Liver (tissue), 9 donors: ENCODE results near the gene AGPAT4. TPM values are rescaled to one million over a fixed set of nuclear protein-coding genes. Genes with fewer than 3 reads are reported as not detected.

Source experiments
- DNase-seq: peaks from one replicate; pipeline ENCODE4 v3.0.0-alpha.2; 2017; ENCODE audit warnings: low spot score
- H3K27ac ChIP-seq, 2 donors: one replicate each; pipeline ENCODE4 v1.7.0; 2013; ENCODE audit warnings: inconsistent platforms in 2 of 2, low read length in 2 of 2, control low read depth in 1 of 2, low read depth in 1 of 2, mild to moderate bottlenecking in 1 of 2
- H3K27me3 ChIP-seq, 4 donors: one replicate each; pipeline versions ENCODE4 v1.6.1 to v1.7.0; 2013; ENCODE audit warnings: low read length in 3 of 4, inconsistent platforms in 1 of 4, mild to moderate bottlenecking in 1 of 4, moderate library complexity in 1 of 4; ENCODE audit not compliant: control insufficient read depth in 4 of 4, insufficient read depth in 4 of 4
- H3K36me3 ChIP-seq, 4 donors: one replicate each; pipeline versions ENCODE4 v1.6.1 to v1.7.0; 2013; ENCODE audit warnings: low read length in 3 of 4, mild to moderate bottlenecking in 3 of 4, low read depth in 1 of 4, moderate library complexity in 1 of 4; ENCODE audit not compliant: control insufficient read depth in 4 of 4, insufficient read depth in 3 of 4
- H3K4me1 ChIP-seq, 4 donors: one replicate each; pipeline versions ENCODE4 v1.6.1 to v1.7.0; 2013; ENCODE audit warnings: low read length in 3 of 4, mild to moderate bottlenecking in 3 of 4, moderate library complexity in 1 of 4; ENCODE audit not compliant: control insufficient read depth in 4 of 4, insufficient read depth in 4 of 4
- H3K4me3 ChIP-seq, 3 donors: one replicate each; pipeline versions ENCODE4 v1.6.1 to v1.7.0; 2013; ENCODE audit warnings: low read length in 3 of 3, control low read depth in 1 of 3, low read depth in 1 of 3, mild to moderate bottlenecking in 1 of 3
- H3K9ac ChIP-seq, 2 donors: one replicate each; pipeline ENCODE4 v1.7.0; 2013; ENCODE audit warnings: low read length in 2 of 2, mild to moderate bottlenecking in 2 of 2, moderate library complexity in 2 of 2, control low read depth in 1 of 2, low read depth in 1 of 2
- H3K9me3 ChIP-seq, 4 donors: one replicate each; pipeline versions ENCODE4 v1.6.1 to v1.7.0; 2013; ENCODE audit warnings: low read length in 3 of 4; ENCODE audit not compliant: control insufficient read depth in 4 of 4
- EGR1 ChIP-seq, 2 donors: IDR thresholded peaks; 2 replicates each; pipeline ENCODE4 v1.6.1; 2016 to 2018; ENCODE audit warnings: antibody characterized with exemption in 2 of 2, low read depth in 2 of 2
- FOXA1 ChIP-seq: IDR thresholded peaks from 2 replicates; pipeline ENCODE4 v1.6.1; 2016; ENCODE audit warnings: antibody characterized with exemption
- FOXA2 ChIP-seq: IDR thresholded peaks from 2 replicates; pipeline ENCODE4 v1.6.1; 2016; ENCODE audit warnings: antibody characterized with exemption
- GABPA ChIP-seq, 2 donors: IDR thresholded peaks in 1 of 2; conservative IDR thresholded peaks in 1 of 2; 2 replicates each; pipeline ENCODE4 v1.6.1; 2016; ENCODE audit warnings: antibody characterized with exemption in 2 of 2, mild to moderate bottlenecking in 1 of 2, moderate library complexity in 1 of 2
- HNF4A ChIP-seq, 2 donors: conservative IDR thresholded peaks; 2 replicates each; pipeline ENCODE4 v1.6.1; 2016; ENCODE audit warnings: antibody characterized with exemption in 2 of 2, mild to moderate bottlenecking in 2 of 2
- HNF4G ChIP-seq: IDR thresholded peaks from 2 replicates; pipeline ENCODE4 v1.6.1; 2016; ENCODE audit warnings: antibody characterized with exemption
- JUND ChIP-seq, 2 donors: IDR thresholded peaks; 2 replicates each; pipeline ENCODE4 v1.6.1; 2016; ENCODE audit warnings: antibody characterized with exemption in 2 of 2
- MAX ChIP-seq: IDR thresholded peaks from 2 replicates; pipeline ENCODE4 v1.6.1; 2016; ENCODE audit warnings: antibody characterized with exemption
- NR2F2 ChIP-seq: IDR thresholded peaks from 2 replicates; pipeline ENCODE4 v1.6.1; 2016; ENCODE audit warnings: antibody characterized with exemption
- RAD21 ChIP-seq, 2 donors: IDR thresholded peaks; 2 replicates each; pipeline ENCODE4 v1.6.1; 2016; ENCODE audit warnings: antibody characterized with exemption in 2 of 2, mild to moderate bottlenecking in 2 of 2
- RXRA ChIP-seq, 2 donors: IDR thresholded peaks; 2 replicates each; pipeline ENCODE4 v1.6.1; 2017 to 2018; ENCODE audit warnings: antibody characterized with exemption in 2 of 2, mild to moderate bottlenecking in 1 of 2
- SP1 ChIP-seq: IDR thresholded peaks from 2 replicates; pipeline ENCODE4 v1.6.1; 2018; ENCODE audit warnings: antibody characterized with exemption, mild to moderate bottlenecking
- TAF1 ChIP-seq: conservative IDR thresholded peaks from 2 replicates; pipeline ENCODE4 v1.6.1; 2016; ENCODE audit warnings: antibody characterized with exemption, mild to moderate bottlenecking
- YY1 ChIP-seq: IDR thresholded peaks from 2 replicates; pipeline ENCODE4 v1.6.1; 2016; ENCODE audit warnings: antibody characterized with exemption, mild to moderate bottlenecking
- ZBTB33 ChIP-seq: IDR thresholded peaks from 2 replicates; pipeline ENCODE4 v1.6.1; 2016; ENCODE audit warnings: antibody characterized with exemption
- WGBS: extraction: QIAGEN DNeasy Blood & Tissue Kit; methylation state at CpG from one replicate; pipeline ENCODE4 v1.1.7; 2013; 5-methylcytosine and 5-hydroxymethylcytosine counted together
- polyA plus RNA-seq, 2 donors: library from polyadenylated mRNA; stranded (reverse) in 1 of 2; unstranded in 1 of 2; fragments of 200-250 nt in 1 of 2; fragments of >200 nt in 1 of 2; fragmentation: Nextera tagmentation in 1 of 2; extraction: Ambion mirVana in 1 of 2; gene quantifications; one replicate each; pipeline versions ENCODE4 v1.2.1 to v1.2.3, GENCODE V29; 2013 to 2015
- total RNA-seq, 2 donors: library from RNA; depleted of rRNA; stranded (reverse); fragments of >200 nt; gene quantifications; one replicate each; pipeline ENCODE4 v1.2.3, GENCODE V29; 2014
- TF ChIP-seq, protein P1 (sequence below): IDR thresholded peaks from 2 replicates; pipeline ENCODE4 v1.6.1; 2016; ENCODE audit warnings: antibody characterized with exemption
- TF ChIP-seq, protein P2 (sequence below): fragments of 150-350 bp; IDR thresholded peaks from 2 replicates; pipeline ENCODE4 v1.5.1; 2017; ENCODE audit warnings: improper control_type of control experiment, low read depth, low read length; ENCODE audit not compliant: missing input control
- donor health status: healthy.
- donor health status: healthy.
- donor health status: healthy.
- donor health status: healthy.
- donor health status: healthy.

The AGPAT4 gene
- total and polyA plus RNA-seq, 4 donors: 0.44 to 17.5 (median 0.69) TPM

DNA sequence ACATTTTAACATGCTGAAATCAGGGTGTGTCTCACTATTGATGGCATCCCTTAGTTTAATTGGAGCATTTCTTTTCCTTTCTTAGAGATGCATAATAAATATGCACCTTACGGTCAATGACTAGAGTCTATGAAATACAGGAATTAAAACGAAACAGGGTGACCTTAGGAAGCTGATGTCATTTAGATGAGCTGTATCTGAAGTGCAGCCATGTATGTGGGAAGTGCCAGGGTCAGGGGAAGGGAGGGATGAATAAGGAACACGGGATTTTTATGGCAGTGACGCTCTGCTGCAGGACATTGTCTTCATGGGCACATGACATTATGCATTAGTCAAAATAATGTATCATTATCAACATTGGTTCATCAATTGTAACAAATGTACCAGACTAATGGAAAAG lies 84.0 kb downstream of the AGPAT4 start:
- Histone ChIP-seq H3K36me3 (no peaks in the 10 kb centered on the region), H3K4me3 (no peak overlapping the region), H3K27ac (no peak overlapping the region), H3K9ac (no peak overlapping the region), H3K9me3 (no peaks in the 10 kb centered on the region), H3K27me3 (no peaks in the 10 kb centered on the region), H3K4me1 (no peaks in the 10 kb centered on the region)
- no peak for DNase-seq
- TF ChIP-seq SP1: no peak
- TF ChIP-seq TAF1: no peak
- TF ChIP-seq GABPA (IDR thresholded peaks at IDR 0.05 in 1 of 2, conservative IDR thresholded peaks at IDR 0.05 in 1 of 2): no peak
- WGBS: 83% methylated on average over 4 of the region's 4 CpGs

GRCh38 chr6:161188547-161189465 lies 85.1 kb downstream of the AGPAT4 start:
- Histone ChIP-seq H3K9me3 (no peaks in the 10 kb centered on the region), H3K27ac (no peak overlapping the region), H3K4me3 (no peak overlapping the region), H3K9ac (no peak overlapping the region), H3K4me1 (no peaks in the 10 kb centered on the region), H3K27me3 (no peaks in the 10 kb centered on the region), H3K36me3 (no peaks in the 10 kb centered on the region)
- no peak for DNase-seq
- 93% methylated on average over 19 of the region's 19 CpGs for WGBS
- TF ChIP-seq MAX (no peak), HNF4G (no peak)

DNA sequence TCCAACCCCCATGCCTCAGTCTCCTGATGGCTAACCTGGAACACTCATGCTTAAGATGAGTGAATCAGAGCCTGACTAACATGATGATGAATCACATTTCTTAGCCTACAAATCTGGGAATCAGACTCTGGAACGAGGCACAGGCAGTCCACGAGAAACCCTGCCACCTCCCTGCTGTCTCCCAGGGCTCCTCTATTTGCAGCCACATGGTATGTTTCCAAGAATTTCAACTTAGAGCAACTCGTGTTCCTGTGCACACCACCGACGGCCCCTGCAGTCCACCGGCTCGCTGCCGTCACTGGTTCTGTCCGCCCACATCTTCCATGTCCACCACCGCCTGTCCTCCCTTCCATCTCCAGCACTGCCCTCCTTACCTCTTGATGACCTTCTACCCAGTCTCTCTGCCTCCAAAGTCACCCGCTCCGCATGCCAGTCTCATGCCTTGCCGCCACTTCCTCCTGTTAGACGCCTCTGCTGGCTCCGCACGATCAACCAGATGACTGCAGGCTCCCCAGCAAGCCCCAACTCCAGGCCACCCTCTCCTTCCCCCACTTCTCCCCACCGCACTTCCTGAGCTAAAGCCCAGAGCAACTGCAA lies 87.6 kb downstream of the AGPAT4 start:
- H3K36me3 ChIP-seq: no peaks in the 10 kb centered on the region
- no peak for DNase-seq
- no peaks in the 10 kb centered on the region for H3K27me3 ChIP-seq
- H3K9ac ChIP-seq: no peak overlapping the region
- H3K9me3 ChIP-seq: no peaks in the 10 kb centered on the region
- TF ChIP-seq, protein P1, sequence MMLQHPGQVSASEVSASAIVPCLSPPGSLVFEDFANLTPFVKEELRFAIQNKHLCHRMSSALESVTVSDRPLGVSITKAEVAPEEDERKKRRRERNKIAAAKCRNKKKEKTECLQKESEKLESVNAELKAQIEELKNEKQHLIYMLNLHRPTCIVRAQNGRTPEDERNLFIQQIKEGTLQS: no peak
- no peak overlapping the region for H3K4me3 ChIP-seq
- no peak overlapping the region for H3K27ac ChIP-seq
- WGBS: 83% methylated on average over 17 of the region's 17 CpGs
- no peaks in the 10 kb centered on the region for H3K4me1 ChIP-seq

- H3K27me3 ChIP-seq: no peaks in the 10 kb centered on the region
- H3K9ac ChIP-seq: no peak overlapping the region
- no peak overlapping the region for H3K4me3 ChIP-seq
- H3K36me3 ChIP-seq: no peaks in the 10 kb centered on the region
- DNase-seq: no peak
- H3K27ac ChIP-seq: no peak overlapping the region
- H3K4me1 ChIP-seq: no peaks in the 10 kb centered on the region
- 91% methylated on average over 8 of the region's 8 CpGs for WGBS
- no peaks in the 10 kb centered on the region for H3K9me3 ChIP-seq
- TF ChIP-seq RXRA (IDR thresholded peaks at IDR 0.05) (no peak), JUND (IDR thresholded peaks at IDR 0.05) (no peak), EGR1 (IDR thresholded peaks at IDR 0.05; ENCODE audit: low read depth in 2 of 2) (no peak), FOXA2 (no peak), RAD21 (IDR thresholded peaks at IDR 0.05) (no peak), SP1 (no peak), ZBTB33 (no peak), TAF1 (no peak), NR2F2 (no peak), FOXA1 (no peak), YY1 (no peak), GABPA (IDR thresholded peaks at IDR 0.05 in 1 of 2, conservative IDR thresholded peaks at IDR 0.05 in 1 of 2) (no peak), HNF4G (no peak), HNF4A (conservative IDR thresholded peaks at IDR 0.05) (no peak), MAX (no peak)
- TF ChIP-seq, protein P1: no peak
- TF ChIP-seq, protein P2, sequence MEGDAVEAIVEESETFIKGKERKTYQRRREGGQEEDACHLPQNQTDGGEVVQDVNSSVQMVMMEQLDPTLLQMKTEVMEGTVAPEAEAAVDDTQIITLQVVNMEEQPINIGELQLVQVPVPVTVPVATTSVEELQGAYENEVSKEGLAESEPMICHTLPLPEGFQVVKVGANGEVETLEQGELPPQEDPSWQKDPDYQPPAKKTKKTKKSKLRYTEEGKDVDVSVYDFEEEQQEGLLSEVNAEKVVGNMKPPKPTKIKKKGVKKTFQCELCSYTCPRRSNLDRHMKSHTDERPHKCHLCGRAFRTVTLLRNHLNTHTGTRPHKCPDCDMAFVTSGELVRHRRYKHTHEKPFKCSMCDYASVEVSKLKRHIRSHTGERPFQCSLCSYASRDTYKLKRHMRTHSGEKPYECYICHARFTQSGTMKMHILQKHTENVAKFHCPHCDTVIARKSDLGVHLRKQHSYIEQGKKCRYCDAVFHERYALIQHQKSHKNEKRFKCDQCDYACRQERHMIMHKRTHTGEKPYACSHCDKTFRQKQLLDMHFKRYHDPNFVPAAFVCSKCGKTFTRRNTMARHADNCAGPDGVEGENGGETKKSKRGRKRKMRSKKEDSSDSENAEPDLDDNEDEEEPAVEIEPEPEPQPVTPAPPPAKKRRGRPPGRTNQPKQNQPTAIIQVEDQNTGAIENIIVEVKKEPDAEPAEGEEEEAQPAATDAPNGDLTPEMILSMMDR: no peak
Observed at GRCh38 chr6:161181121-161181520, 92.7 kb downstream of the AGPAT4 start.
